K562 (cell line): Measurements from ENCODE around the gene SNW1. TPM values are rescaled to one million over a fixed set of nuclear protein-coding genes. Genes with fewer than 3 reads are reported as not detected.

Source experiments
- ATF2 ChIP-seq: sonication (generic); formaldehyde crosslinking; IDR thresholded peaks from 2 replicates; pipeline ENCODE4 v1.8.1; 2022; ENCODE audit warnings: missing genetic modification reagents
- ETS2 ChIP-seq: IDR thresholded peaks from 2 replicates; pipeline ENCODE4 v1.6.1; 2016; ENCODE audit warnings: borderline replicate concordance, missing genetic modification characterization, mild to moderate bottlenecking, moderate library complexity, missing compliant biosample characterization; ENCODE audit not compliant: poor library complexity, severe bottlenecking
- HLTF ChIP-seq: fragments of 450-650 bp; IDR thresholded peaks from 2 replicates; pipeline ENCODE4 v1.6.1; 2016
- HMGN3 ChIP-seq: IDR thresholded peaks from 2 replicates; pipeline ENCODE4 v1.6.1; 2011; ENCODE audit warnings: borderline replicate concordance, low read depth, mild to moderate bottlenecking, mixed read lengths, low read length; ENCODE audit not compliant: insufficient read length; ENCODE audit errors: extremely low read depth
- KAT7 ChIP-seq: sonication (generic); formaldehyde crosslinking; IDR thresholded peaks from 2 replicates; pipeline ENCODE4 v1.8.0; 2022; ENCODE audit warnings: missing genetic modification reagents, mild to moderate bottlenecking, borderline replicate concordance
- MEF2D ChIP-seq: conservative IDR thresholded peaks from 2 replicates; pipeline ENCODE4 v1.6.1; 2016; ENCODE audit warnings: low read depth, missing genetic modification characterization, missing compliant biosample characterization
- MEIS2 ChIP-seq: fragments of 450-650 bp; IDR thresholded peaks from 2 replicates; pipeline ENCODE4 v1.6.1; 2014; ENCODE audit warnings: mild to moderate bottlenecking; ENCODE audit not compliant: partially characterized antibody
- MTF1 ChIP-seq: fragments of 250-450 bp; sonication (Bioruptor Pico); IDR thresholded peaks from 2 replicates; pipeline ENCODE4 v1.9.0; 2021; ENCODE audit warnings: moderate library complexity, mild to moderate bottlenecking, inconsistent platforms, borderline replicate concordance
- NFIC ChIP-seq: fragments of 450-650 bp; IDR thresholded peaks from 2 replicates; pipeline ENCODE4 v1.6.1; 2017; ENCODE audit warnings: mild to moderate bottlenecking, inconsistent platforms
- POLR2G ChIP-seq: fragments of 200-400 bp; formaldehyde crosslinking; IDR thresholded peaks from 2 replicates; pipeline ENCODE4 v1.6.1; 2017; ENCODE audit warnings: low read depth, mild to moderate bottlenecking, antibody characterized with exemption, low read length, moderate library complexity
- POU5F1 ChIP-seq: fragments of 150-350 bp; IDR thresholded peaks from 2 replicates; pipeline ENCODE4 v1.6.1; 2014; ENCODE audit warnings: borderline replicate concordance, low read length, low read depth, mild to moderate bottlenecking; ENCODE audit not compliant: partially characterized antibody
- RBM15 ChIP-seq: fragments of 200-400 bp; formaldehyde crosslinking; IDR thresholded peaks from 2 replicates; pipeline ENCODE4 v1.6.1; 2018; ENCODE audit warnings: mild to moderate bottlenecking, low read length, moderate library complexity; ENCODE audit not compliant: insufficient read depth
- SMARCE1 ChIP-seq: fragments of 450-650 bp; IDR thresholded peaks from 2 replicates; pipeline ENCODE4 v1.7.1; 2016; ENCODE audit warnings: mild to moderate bottlenecking
- SP1 ChIP-seq: sonication (generic); formaldehyde crosslinking; IDR thresholded peaks from 2 replicates; pipeline ENCODE4 v1.8.1; 2022; ENCODE audit warnings: mild to moderate bottlenecking, missing genetic modification reagents
- TAF15 ChIP-seq: fragments of 200-400 bp; formaldehyde crosslinking; IDR thresholded peaks from 2 replicates; pipeline ENCODE4 v1.6.1; 2017; ENCODE audit warnings: mild to moderate bottlenecking, low read depth, low read length, moderate library complexity
- TRIM24 ChIP-seq, 2 experiments: fragments of 450-650 bp; IDR thresholded peaks; 2 replicates each; pipeline ENCODE4 v1.6.1; 2016
- XRCC3 ChIP-seq: fragments of 450-650 bp; IDR thresholded peaks from 2 replicates; pipeline ENCODE4 v1.6.1; 2017; ENCODE audit warnings: mild to moderate bottlenecking, moderate library complexity
- XRCC5 ChIP-seq: fragments of 200-400 bp; formaldehyde crosslinking; IDR thresholded peaks from 2 replicates; pipeline ENCODE4 v1.6.1; 2017; ENCODE audit warnings: low read depth, mild to moderate bottlenecking, low read length
- ZFP30 ChIP-seq: fragments of 250-450 bp; sonication (Bioruptor Pico); IDR thresholded peaks from 2 replicates; pipeline ENCODE4 v1.8.0; 2022; ENCODE audit warnings: moderate library complexity, mild to moderate bottlenecking, inconsistent platforms, borderline replicate concordance
- ZNF174 ChIP-seq: fragments of 250-450 bp; sonication (Bioruptor Pico); IDR thresholded peaks from 2 replicates; pipeline ENCODE4 v1.4.0; 2020; ENCODE audit warnings: mild to moderate bottlenecking
- ZNF766 ChIP-seq: fragments of 200-800 bp; sonication (Bioruptor generic); conservative IDR thresholded peaks from 2 replicates; pipeline ENCODE4 v1.6.1; 2016; ENCODE audit warnings: missing genetic modification characterization, missing compliant biosample characterization
- ZNF780A ChIP-seq: fragments of 250-450 bp; sonication (Bioruptor Pico); IDR thresholded peaks from 2 replicates; pipeline ENCODE4 v1.5.0; 2021; ENCODE audit warnings: mild to moderate bottlenecking
- ZSCAN32 ChIP-seq: fragments of 450-650 bp; formaldehyde crosslinking; IDR thresholded peaks from 2 replicates; pipeline ENCODE4 v1.4.0; 2020; ENCODE audit warnings: mild to moderate bottlenecking, moderate library complexity
- polyA plus RNA-seq, 8 experiments: library from polyadenylated mRNA; depleted of rRNA in 4 of 8; stranded (reverse) in 5 of 8; unstranded in 3 of 8; fragments of >200 nt; fragmentation: Nextera tagmentation in 2 of 8; fragmentation: Illumina TruSeq in 1 of 8; extraction: Ambion mirVana in 2 of 8; extraction: Trizol in 1 of 8; gene quantifications; 2 replicates each; pipeline versions ENCODE4 v1.2.1 to v1.2.3, GENCODE V29; 2011 to 2014; ENCODE audit warnings: inconsistent platforms in 1 of 8, missing spikeins in 1 of 8
- total RNA-seq, 7 experiments: library from RNA; depleted of rRNA in 6 of 7; stranded (reverse); fragments of >200 nt in 6 of 7; fragmentation: Illumina TruSeq in 2 of 7; extraction: Trizol in 2 of 7; gene quantifications; 2 replicates each; pipeline versions ENCODE4 v1.2.1 to v1.2.3, GENCODE V29; 2011 to 2021; ENCODE audit warnings: low replicate concordance in 1 of 7
- TF ChIP-seq, protein P1 (sequence below): fragments of 250-450 bp; sonication (Bioruptor Pico); IDR thresholded peaks from 2 replicates; pipeline ENCODE4 v1.9.0; 2021; ENCODE audit warnings: mild to moderate bottlenecking, inconsistent platforms
- TF ChIP-seq, protein P2 (sequence below): fragments of 450-650 bp; IDR thresholded peaks from 2 replicates; pipeline ENCODE4 v1.6.1; 2016

The SNW1 gene
- total and polyA plus RNA-seq, 9 of the 15 experiments (the other 6 are each of a cell fraction or from before 2014, with no cell fraction given): 64.4 to 143 (median 98.2) TPM

DNA sequence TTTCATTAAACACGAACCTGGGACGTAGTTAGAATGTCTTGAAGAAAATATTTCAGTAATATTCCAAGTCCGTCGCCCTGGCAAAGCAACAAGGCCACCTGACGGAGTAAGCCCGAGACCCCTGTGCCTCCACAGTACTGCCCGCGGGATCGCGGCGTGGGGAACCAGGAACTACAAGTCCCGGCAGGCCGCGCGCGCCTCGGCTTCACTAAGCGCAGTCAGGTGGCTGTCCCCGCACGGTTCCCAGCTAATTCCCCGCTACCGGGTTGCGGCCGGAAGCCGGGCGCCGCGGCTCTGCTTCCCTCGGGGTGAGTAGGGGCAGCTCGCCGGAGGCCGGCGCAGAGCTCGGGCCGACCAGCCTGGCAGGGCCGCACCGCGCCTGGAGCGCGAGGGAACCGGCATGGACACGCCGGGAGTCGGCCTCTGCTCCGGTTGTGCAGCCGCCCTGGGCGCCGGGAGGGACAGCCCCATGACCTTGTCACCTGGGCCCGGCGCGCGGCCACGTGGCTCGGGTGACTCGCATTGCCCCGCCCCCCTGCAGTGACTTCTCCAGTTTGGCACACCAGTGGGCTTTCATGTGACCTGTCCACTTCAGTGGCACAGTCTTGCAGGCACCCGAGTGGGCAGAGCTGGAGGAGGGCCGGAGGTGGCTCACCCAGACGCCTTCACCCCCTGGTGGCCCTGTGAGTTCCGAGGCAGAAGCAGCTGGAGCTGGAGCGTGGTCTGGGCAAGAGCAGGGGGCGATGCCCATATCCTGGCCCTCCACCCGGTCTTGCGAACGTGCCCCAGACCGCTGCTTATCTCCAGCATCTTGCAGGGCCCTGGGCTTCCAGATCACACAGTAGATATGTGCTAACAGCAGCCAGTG lies 39.1 kb upstream of the SNW1 start, which contains the start of gene ADCK1 (continued):
- TF ChIP-seq, protein P1, sequence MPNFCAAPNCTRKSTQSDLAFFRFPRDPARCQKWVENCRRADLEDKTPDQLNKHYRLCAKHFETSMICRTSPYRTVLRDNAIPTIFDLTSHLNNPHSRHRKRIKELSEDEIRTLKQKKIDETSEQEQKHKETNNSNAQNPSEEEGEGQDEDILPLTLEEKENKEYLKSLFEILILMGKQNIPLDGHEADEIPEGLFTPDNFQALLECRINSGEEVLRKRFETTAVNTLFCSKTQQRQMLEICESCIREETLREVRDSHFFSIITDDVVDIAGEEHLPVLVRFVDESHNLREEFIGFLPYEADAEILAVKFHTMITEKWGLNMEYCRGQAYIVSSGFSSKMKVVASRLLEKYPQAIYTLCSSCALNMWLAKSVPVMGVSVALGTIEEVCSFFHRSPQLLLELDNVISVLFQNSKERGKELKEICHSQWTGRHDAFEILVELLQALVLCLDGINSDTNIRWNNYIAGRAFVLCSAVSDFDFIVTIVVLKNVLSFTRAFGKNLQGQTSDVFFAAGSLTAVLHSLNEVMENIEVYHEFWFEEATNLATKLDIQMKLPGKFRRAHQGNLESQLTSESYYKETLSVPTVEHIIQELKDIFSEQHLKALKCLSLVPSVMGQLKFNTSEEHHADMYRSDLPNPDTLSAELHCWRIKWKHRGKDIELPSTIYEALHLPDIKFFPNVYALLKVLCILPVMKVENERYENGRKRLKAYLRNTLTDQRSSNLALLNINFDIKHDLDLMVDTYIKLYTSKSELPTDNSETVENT (CRISPR knock-in tag): no peak
- TF ChIP-seq KAT7 (CRISPR knock-in tag): peak; percentile 43; the same call in 1 of the 2 replicates
- TF ChIP-seq ZSCAN32 (CRISPR knock-in tag): no peak
- TF ChIP-seq ZNF780A (CRISPR knock-in tag): no peak
- no peak for TF ChIP-seq ATF2
- no peak for TF ChIP-seq MEF2D (tag)
- no peak for TF ChIP-seq POU5F1
- TF ChIP-seq POLR2G: peak; percentile 94
- peak; percentile 70 for TF ChIP-seq HMGN3
- TF ChIP-seq ZNF766 (CRISPR knock-in tag): no peak
- TF ChIP-seq XRCC5: no peak
- no peak for TF ChIP-seq ETS2
- no peak for TF ChIP-seq TRIM24 (IDR thresholded peaks at IDR 0.05)
- TF ChIP-seq SMARCE1: peak; percentile 30; the same call in 1 of the 2 replicates
- TF ChIP-seq NFIC: peak; percentile 23; the same call in 1 of the 2 replicates
- TF ChIP-seq, protein P2, sequence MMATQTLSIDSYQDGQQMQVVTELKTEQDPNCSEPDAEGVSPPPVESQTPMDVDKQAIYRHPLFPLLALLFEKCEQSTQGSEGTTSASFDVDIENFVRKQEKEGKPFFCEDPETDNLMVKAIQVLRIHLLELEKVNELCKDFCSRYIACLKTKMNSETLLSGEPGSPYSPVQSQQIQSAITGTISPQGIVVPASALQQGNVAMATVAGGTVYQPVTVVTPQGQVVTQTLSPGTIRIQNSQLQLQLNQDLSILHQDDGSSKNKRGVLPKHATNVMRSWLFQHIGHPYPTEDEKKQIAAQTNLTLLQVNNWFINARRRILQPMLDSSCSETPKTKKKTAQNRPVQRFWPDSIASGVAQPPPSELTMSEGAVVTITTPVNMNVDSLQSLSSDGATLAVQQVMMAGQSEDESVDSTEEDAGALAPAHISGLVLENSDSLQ: no peak
- no peak for TF ChIP-seq MEIS2
- no peak for TF ChIP-seq ZNF174 (CRISPR knock-in tag)
- TF ChIP-seq RBM15: no peak
- TF ChIP-seq XRCC3: no peak
- TF ChIP-seq TAF15: no peak
- no peak for TF ChIP-seq MTF1 (CRISPR knock-in tag)
- TF ChIP-seq SP1 (CRISPR knock-in tag): peak; percentile 66; the same call in 1 of the 2 replicates
- no peak; the same call in 1 of the 2 replicates for TF ChIP-seq HLTF
- no peak for TF ChIP-seq ZFP30
